ENCODE measurements around the gene MADD. TPM values are rescaled to one million over a fixed set of nuclear protein-coding genes. Genes with fewer than 3 reads are reported as not detected.

Gene MADD
- total RNA-seq, 1 donor from 2014 or later, result 67.2 TPM

- H3K4me1 Mint-ChIP-seq (ENCODE audit: unreplicated experiment), result peaks cover 19% of the 10 kb centered on the region
- H3K27ac Mint-ChIP-seq (ENCODE audit: unreplicated experiment), result no peak overlapping the region
- no peak for TF ChIP-seq CTCF (IDR thresholded peaks at IDR 0.05)
- no peak for DNase-seq (ENCODE audit: extremely low spot score, unreplicated experiment)
- no peaks in the 10 kb centered on the region for H3K27me3 Mint-ChIP-seq (ENCODE audit: unreplicated experiment)
- H3K9me3 Mint-ChIP-seq (ENCODE audit: unreplicated experiment), result no peaks in the 10 kb centered on the region
- no peak overlapping the region for H3K4me3 Mint-ChIP-seq (ENCODE audit: unreplicated experiment)
- H3K36me3 Mint-ChIP-seq (ENCODE audit: unreplicated experiment), result peaks cover 33% of the 10 kb centered on the region
Observed at GRCh38 chr11:47245611-47246357, 24.1 kb upstream of the MADD start.

GRCh38 chr11:47247502-47247901 is 22.4 kb upstream of the MADD start:
- no peak overlapping the region for H3K27ac Mint-ChIP-seq (ENCODE audit: unreplicated experiment)
- peak overlapping the region; percentile 95 for H3K4me3 Mint-ChIP-seq (ENCODE audit: unreplicated experiment)
- H3K27me3 Mint-ChIP-seq (ENCODE audit: unreplicated experiment), result no peaks in the 10 kb centered on the region
- H3K4me1 Mint-ChIP-seq (ENCODE audit: unreplicated experiment), result peaks cover 19% of the 10 kb centered on the region
- TF ChIP-seq CTCF (IDR thresholded peaks at IDR 0.05), result no peak
- peaks cover 20% of the 10 kb centered on the region for H3K36me3 Mint-ChIP-seq (ENCODE audit: unreplicated experiment)
- DNase-seq (ENCODE audit: extremely low spot score, unreplicated experiment), result no peak
- H3K9me3 Mint-ChIP-seq (ENCODE audit: unreplicated experiment), result no peaks in the 10 kb centered on the region

GRCh38 chr11:47248304-47248663 is 21.6 kb upstream of the MADD start:
- Mint-ChIP-seq H3K27ac (ENCODE audit: unreplicated experiment) (peak overlapping the region; percentile 98), H3K27me3 (ENCODE audit: unreplicated experiment) (no peaks in the 10 kb centered on the region), H3K36me3 (ENCODE audit: unreplicated experiment) (peaks cover 16% of the 10 kb centered on the region), H3K4me1 (ENCODE audit: unreplicated experiment) (peaks cover 19% of the 10 kb centered on the region), H3K4me3 (ENCODE audit: unreplicated experiment) (peak overlapping the region; percentile 95), H3K9me3 (ENCODE audit: unreplicated experiment) (no peaks in the 10 kb centered on the region)
- DNase-seq (ENCODE audit: extremely low spot score, unreplicated experiment), result no peak
- TF ChIP-seq CTCF (IDR thresholded peaks at IDR 0.05), result no peak

GRCh38 chr11:47248664-47249377 is 21.1 kb upstream of the MADD start, which contains the start of gene ACP2:
ACP2 (minus strand) TSS chr11:47248814; CDS start chr11:47248789, 25 bp downstream.
- TF ChIP-seq CTCF (IDR thresholded peaks at IDR 0.05), result peak; percentile 33
- Mint-ChIP-seq H3K9me3 (ENCODE audit: unreplicated experiment) (no peaks in the 10 kb centered on the region), H3K4me3 (ENCODE audit: unreplicated experiment) (peak within 1 kb of the TSS; percentile 95), H3K4me1 (ENCODE audit: unreplicated experiment) (peaks cover 20% of the 10 kb centered on the region), H3K27me3 (ENCODE audit: unreplicated experiment) (no peaks in the 10 kb centered on the region), H3K36me3 (ENCODE audit: unreplicated experiment) (peaks cover 12% of the 10 kb centered on the region), H3K27ac (ENCODE audit: unreplicated experiment) (peak within 1 kb of the TSS; percentile 98)
- DNase-seq (ENCODE audit: extremely low spot score, unreplicated experiment), result peak; percentile 94

- H3K27me3 Mint-ChIP-seq (ENCODE audit: unreplicated experiment), result no peaks in the 10 kb centered on the region
- H3K36me3 Mint-ChIP-seq (ENCODE audit: unreplicated experiment), result peaks cover 10% of the 10 kb centered on the region
- H3K9me3 Mint-ChIP-seq (ENCODE audit: unreplicated experiment), result no peaks in the 10 kb centered on the region
- no peak for DNase-seq (ENCODE audit: extremely low spot score, unreplicated experiment)
- peaks cover 25% of the 10 kb centered on the region for H3K4me1 Mint-ChIP-seq (ENCODE audit: unreplicated experiment)
- H3K4me3 Mint-ChIP-seq (ENCODE audit: unreplicated experiment), result peak overlapping the region; percentile 95
- TF ChIP-seq CTCF (IDR thresholded peaks at IDR 0.05), result no peak
- peak overlapping the region; percentile 98 for H3K27ac Mint-ChIP-seq (ENCODE audit: unreplicated experiment)
Observed at GRCh38 chr11:47249378-47249715, 20.6 kb upstream of the MADD start.
